Neuronal stem cell (in vitro differentiated cells): Measurements from ENCODE around the gene COL16A1. TPM values are rescaled to one million over a fixed set of nuclear protein-coding genes. Genes with fewer than 3 reads are reported as not detected.

ENCODE experiments used
- DNase-seq: peaks from one replicate; pipeline ENCODE4 v3.0.0-alpha.2; 2013; ENCODE audit warnings: low spot score
- H2AFZ ChIP-seq: one replicate; pipeline ENCODE4 v1.6.1; 2013; ENCODE audit warnings: mild to moderate bottlenecking, low read length, inconsistent platforms
- H2AK5ac ChIP-seq: 2 replicates; pipeline ENCODE4 v1.6.1; 2013; ENCODE audit warnings: low read depth, mild to moderate bottlenecking, inconsistent platforms, low read length, moderate library complexity, mixed read lengths
- H2BK120ac ChIP-seq: 2 replicates; pipeline ENCODE4 v1.6.1; 2013; ENCODE audit warnings: low read depth, mild to moderate bottlenecking, inconsistent platforms, low read length, moderate library complexity, mixed read lengths
- H2BK12ac ChIP-seq: one replicate; pipeline ENCODE4 v1.6.1; 2013; ENCODE audit warnings: low read length, inconsistent platforms
- H2BK15ac ChIP-seq: 2 replicates; pipeline ENCODE4 v1.6.1; 2013; ENCODE audit warnings: mild to moderate bottlenecking, low read length, inconsistent platforms, mixed read lengths
- H2BK5ac ChIP-seq: one replicate; pipeline ENCODE4 v1.6.1; 2013; ENCODE audit warnings: inconsistent platforms, mild to moderate bottlenecking, low read length, moderate library complexity
- H3K14ac ChIP-seq: one replicate; pipeline ENCODE4 v1.6.1; 2013; ENCODE audit warnings: low read length, inconsistent platforms
- H3K18ac ChIP-seq: 2 replicates; pipeline ENCODE4 v1.6.1; 2013; ENCODE audit warnings: low read length, inconsistent platforms
- H3K23ac ChIP-seq: 2 replicates; pipeline ENCODE4 v1.6.1; 2013; ENCODE audit warnings: low read depth, mild to moderate bottlenecking, mixed read lengths, low read length, inconsistent platforms; ENCODE audit not compliant: poor library complexity
- H3K27ac ChIP-seq: replicated peaks from 3 replicates; pipeline ENCODE4 v1.5.1; 2013; ENCODE audit warnings: low read length, inconsistent platforms
- H3K27me3 ChIP-seq, 3 experiments: 2 replicates each; pipeline ENCODE4 v1.6.1; 2013; ENCODE audit warnings: low read length in 3 of 3, mild to moderate bottlenecking in 2 of 3, inconsistent platforms in 1 of 3, low read depth in 1 of 3, mixed read lengths in 1 of 3, moderate library complexity in 1 of 3; ENCODE audit not compliant: control insufficient read depth in 3 of 3, insufficient read depth in 3 of 3
- H3K36me3 ChIP-seq, 2 donors: replicated peaks in 1 of 2; 2 replicates each; pipeline ENCODE4 v1.6.1; 2013; ENCODE audit warnings: low read length in 2 of 2; ENCODE audit not compliant: control insufficient read depth in 2 of 2, insufficient read depth in 2 of 2
- H3K4ac ChIP-seq: 2 replicates; pipeline ENCODE4 v1.6.1; 2013; ENCODE audit warnings: inconsistent platforms, mild to moderate bottlenecking, low read length, moderate library complexity
- H3K4me1 ChIP-seq, 2 donors: 1 replicate in 1 of 2; 2 replicates in 1 of 2; pipeline ENCODE4 v1.6.1; 2013; ENCODE audit warnings: low read length in 2 of 2, low read depth in 1 of 2; ENCODE audit not compliant: control insufficient read depth in 2 of 2, insufficient read depth in 1 of 2
- H3K4me2 ChIP-seq: one replicate; pipeline ENCODE4 v1.6.1; 2013; ENCODE audit warnings: mild to moderate bottlenecking, low read length, inconsistent platforms; ENCODE audit not compliant: insufficient read depth, poor library complexity, severe bottlenecking
- H3K4me3 ChIP-seq, 2 donors: 2 replicates each; pipeline ENCODE4 v1.5.1; 2013; ENCODE audit warnings: low read length in 2 of 2, mild to moderate bottlenecking in 2 of 2, inconsistent platforms in 1 of 2, moderate library complexity in 1 of 2
- H3K79me1 ChIP-seq: one replicate; pipeline ENCODE4 v1.6.1; 2013; ENCODE audit warnings: low read depth, mild to moderate bottlenecking, inconsistent platforms, low read length, moderate library complexity
- H3K9ac ChIP-seq: one replicate; pipeline ENCODE4 v1.6.1; 2013; ENCODE audit warnings: mild to moderate bottlenecking, low read depth, low read length, inconsistent platforms; ENCODE audit not compliant: poor library complexity
- H3K9me3 ChIP-seq, 2 donors: replicated peaks in 1 of 2; 2 replicates each; pipeline versions ENCODE3 to v1.6.1; 2013; ENCODE audit warnings: low read length in 2 of 2, mild to moderate bottlenecking in 2 of 2, inconsistent platforms in 1 of 2, low read depth in 1 of 2, mixed read lengths in 1 of 2, moderate library complexity in 1 of 2; ENCODE audit not compliant: control insufficient read depth in 2 of 2, insufficient read depth in 1 of 2
- H4K8ac ChIP-seq: one replicate; pipeline ENCODE4 v1.6.1; 2013; ENCODE audit warnings: low read depth, mild to moderate bottlenecking, inconsistent platforms, low read length, moderate library complexity
- H4K91ac ChIP-seq: one replicate; pipeline ENCODE4 v1.6.1; 2013; ENCODE audit warnings: low read length, low read depth, mild to moderate bottlenecking, inconsistent platforms; ENCODE audit not compliant: poor library complexity
- WGBS, 2 donors: extraction: QIAGEN DNeasy Blood & Tissue Kit; methylation state at CpG; one replicate each; pipeline ENCODE4 v1.1.7; 2013; ENCODE audit warnings: missing lambda C conversion rate in 2 of 2, mixed read lengths in 1 of 2; ENCODE audit not compliant: insufficient read length in 2 of 2, insufficient replicate concordance in 1 of 2; ENCODE audit errors: extremely low coverage in 2 of 2; 5-methylcytosine and 5-hydroxymethylcytosine counted together
- polyA plus RNA-seq, 2 experiments: library from polyadenylated mRNA; stranded (reverse); fragments of 200-250 nt; gene quantifications; one replicate each; pipeline ENCODE4 v1.2.3, GENCODE V29; 2013

COL16A1 gene
- polyA plus RNA-seq (2013, experiment 1 of 2) = 1.2 TPM
- 1.3 TPM for polyA plus RNA-seq (2013, experiment 2 of 2)

DNA sequence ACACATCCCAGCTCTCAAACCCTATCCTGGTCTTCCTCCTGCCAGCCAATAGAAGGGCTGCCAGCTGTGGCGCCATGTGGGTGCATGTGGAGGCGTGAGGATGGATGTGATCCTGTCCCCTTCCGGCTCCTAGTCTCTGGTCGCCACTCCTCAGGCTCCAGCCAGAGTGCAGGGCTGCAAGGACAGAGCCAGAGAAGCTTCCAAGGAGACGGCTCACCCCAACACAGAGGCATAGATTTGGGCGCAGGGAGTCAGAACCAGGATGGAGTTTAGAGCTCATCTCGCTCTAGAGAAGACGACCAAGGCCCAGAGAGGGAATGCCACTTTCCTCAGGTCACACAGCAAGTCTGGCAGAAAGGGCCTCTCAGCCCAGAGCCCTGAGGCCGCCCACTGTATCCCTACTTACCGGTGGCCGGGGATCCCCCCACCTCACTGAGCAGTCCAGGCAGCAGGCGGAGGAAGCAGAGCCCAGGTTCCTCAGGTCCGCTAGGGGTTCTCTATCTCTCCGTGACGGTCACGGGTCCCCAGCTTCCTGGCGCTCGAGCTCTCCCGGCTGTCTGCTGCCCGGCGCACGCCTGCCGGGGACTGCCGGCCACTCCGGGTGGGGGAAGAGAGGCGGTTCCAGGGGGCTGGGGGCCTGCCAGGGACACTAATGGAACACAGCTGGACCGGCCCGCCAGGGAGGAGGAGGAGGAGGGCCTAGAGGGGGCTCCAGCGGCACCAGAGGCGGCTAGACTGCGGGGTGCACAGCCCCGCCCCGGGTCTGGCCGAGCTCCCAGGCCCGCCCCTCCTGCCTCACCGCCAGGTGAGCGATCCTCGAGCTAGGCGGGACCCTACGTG is at the start of gene COL16A1:
TSS of gene COL16A1 (minus strand) at position 587 of the 840 bp plus-strand sequence. CDS start 1,824 bp downstream, outside the sequence.
- WGBS, 2 donors = no CpG with 5 or more reads among the region's 40 CpGs
- no peak within 1 kb of the TSS for H4K91ac ChIP-seq
- H2AK5ac ChIP-seq = peak within 1 kb of the TSS; percentile 43
- H3K36me3 ChIP-seq = no peaks in the 10 kb centered on the region
- no peak within 1 kb of the TSS for H2BK5ac ChIP-seq
- H3K4me3 ChIP-seq = no peak within 1 kb of the TSS
- peaks cover 4 to 11% of the 10 kb centered on the region in 2 donors for H3K4me1 ChIP-seq
- H2AFZ ChIP-seq = peak within 1 kb of the TSS; percentile 49
- DNase-seq = no peak
- peak within 1 kb of the TSS; percentile 23 for H2BK15ac ChIP-seq
- H4K8ac ChIP-seq = no peak within 1 kb of the TSS
- H3K9ac ChIP-seq = peak within 1 kb of the TSS; percentile 47
- no peaks in the 10 kb centered on the region for H3K9me3 ChIP-seq
- peaks cover 0 to 72% (median 16%) of the 10 kb centered on the region in 3 experiments for H3K27me3 ChIP-seq
- H3K18ac ChIP-seq = peak within 1 kb of the TSS; percentile 84
- no peak within 1 kb of the TSS for H2BK120ac ChIP-seq
- H3K14ac ChIP-seq = no peak within 1 kb of the TSS
- H3K27ac ChIP-seq = no peak within 1 kb of the TSS
- H2BK12ac ChIP-seq = no peak within 1 kb of the TSS
- H3K4me2 ChIP-seq = peak within 1 kb of the TSS; percentile 62
- H3K4ac ChIP-seq = no peak within 1 kb of the TSS
- no peaks in the 10 kb centered on the region for H3K79me1 ChIP-seq
- peak within 1 kb of the TSS; percentile 12 for H3K23ac ChIP-seq

DNA sequence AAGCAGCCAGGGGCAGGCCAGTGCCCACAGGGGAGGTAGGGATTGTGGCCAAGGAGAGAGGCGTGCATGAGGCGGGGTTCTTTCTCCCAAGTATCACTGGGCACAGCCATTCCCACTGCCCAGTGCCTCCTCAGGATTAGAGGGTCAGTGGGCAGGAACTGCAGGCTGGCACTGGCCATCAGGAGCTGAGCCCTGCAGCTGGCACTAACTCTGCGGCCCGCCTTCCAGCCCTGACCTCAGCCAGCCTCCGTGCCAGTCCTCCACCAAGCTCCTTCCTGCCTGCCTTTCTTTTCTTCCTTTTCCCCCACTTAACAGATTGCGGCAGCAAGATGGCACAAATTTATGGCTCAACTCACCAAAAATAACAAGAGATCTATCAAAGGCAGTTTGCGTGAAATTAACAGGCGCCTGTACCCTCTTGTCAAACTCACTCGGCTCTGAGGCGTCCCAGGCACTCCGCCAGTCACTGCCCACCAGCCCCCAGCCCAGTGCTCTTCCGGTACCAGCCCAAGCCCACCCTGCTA is 49.2 kb upstream of the COL16A1 start:
- Histone ChIP-seq H3K18ac (peak overlapping the region; percentile 77), H2BK120ac (no peak overlapping the region), H2AFZ (no peak overlapping the region), H2BK5ac (no peak overlapping the region), H3K36me3 (peaks cover 0 to 2% of the 10 kb centered on the region in 2 donors), H3K4me1 (peaks cover 3 to 10% of the 10 kb centered on the region in 2 donors), H3K14ac (no peak overlapping the region), H3K9me3 (no peaks in the 10 kb centered on the region), H4K8ac (no peak overlapping the region), H3K23ac (peak overlapping the region; percentile 19), H3K79me1 (no peaks in the 10 kb centered on the region), H3K27me3 (no peaks in the 10 kb centered on the region), H4K91ac (no peak overlapping the region), H3K4me2 (no peak overlapping the region), H3K9ac (peak overlapping the region; percentile 65), H3K4ac (no peak overlapping the region), H2BK15ac (peak overlapping the region; percentile 31), H3K4me3 (no peak overlapping the region), H2BK12ac (no peak overlapping the region), H3K27ac (no peak overlapping the region), H2AK5ac (peak overlapping the region; percentile 54)
- no peak for DNase-seq
- WGBS, 2 donors = no CpG with 5 or more reads among the region's 12 CpGs

DNA sequence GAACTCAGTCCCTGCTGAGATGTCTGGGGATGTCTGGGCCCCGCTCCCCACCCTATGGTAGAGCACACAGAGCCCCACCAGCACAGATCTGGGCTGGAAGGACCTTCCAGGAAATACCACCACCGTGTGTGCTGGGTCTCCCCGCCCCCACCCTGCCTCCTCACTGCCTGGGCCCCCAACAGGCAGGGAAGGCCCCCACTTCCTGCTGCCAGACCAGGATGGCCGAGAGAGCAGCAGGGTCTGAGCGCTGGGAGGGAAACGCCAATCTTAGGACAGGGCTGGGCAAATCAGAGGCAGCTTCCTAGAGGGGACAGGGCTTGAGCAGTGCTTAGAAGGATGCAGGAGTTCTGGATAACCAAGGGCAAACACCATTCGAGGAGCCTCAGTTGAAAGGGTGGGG is 48.4 kb upstream of the COL16A1 start:
- peak overlapping the region; percentile 54 for H2AK5ac ChIP-seq
- H3K9me3 ChIP-seq = no peaks in the 10 kb centered on the region
- peak overlapping the region; percentile 41 for H3K18ac ChIP-seq
- peaks cover 0 to 2% of the 10 kb centered on the region in 2 donors for H3K36me3 ChIP-seq
- H3K27me3 ChIP-seq = no peaks in the 10 kb centered on the region
- H3K4me2 ChIP-seq = no peak overlapping the region
- no peak overlapping the region for H3K4ac ChIP-seq
- peak overlapping the region; percentile 52 for H2AFZ ChIP-seq
- H2BK120ac ChIP-seq = no peak overlapping the region
- no peak overlapping the region for H2BK15ac ChIP-seq
- no CpG with 5 or more reads among the region's 7 CpGs for WGBS, 2 donors
- H2BK12ac ChIP-seq = no peak overlapping the region
- H3K4me3 ChIP-seq = no peak overlapping the region
- H3K27ac ChIP-seq = no peak overlapping the region
- no peak for DNase-seq
- no peak overlapping the region for H3K23ac ChIP-seq
- H4K91ac ChIP-seq = no peak overlapping the region
- peaks cover 3 to 10% of the 10 kb centered on the region in 2 donors for H3K4me1 ChIP-seq
- no peak overlapping the region for H3K9ac ChIP-seq
- H4K8ac ChIP-seq = no peak overlapping the region
- H3K14ac ChIP-seq = no peak overlapping the region
- no peaks in the 10 kb centered on the region for H3K79me1 ChIP-seq
- no peak overlapping the region for H2BK5ac ChIP-seq

DNA sequence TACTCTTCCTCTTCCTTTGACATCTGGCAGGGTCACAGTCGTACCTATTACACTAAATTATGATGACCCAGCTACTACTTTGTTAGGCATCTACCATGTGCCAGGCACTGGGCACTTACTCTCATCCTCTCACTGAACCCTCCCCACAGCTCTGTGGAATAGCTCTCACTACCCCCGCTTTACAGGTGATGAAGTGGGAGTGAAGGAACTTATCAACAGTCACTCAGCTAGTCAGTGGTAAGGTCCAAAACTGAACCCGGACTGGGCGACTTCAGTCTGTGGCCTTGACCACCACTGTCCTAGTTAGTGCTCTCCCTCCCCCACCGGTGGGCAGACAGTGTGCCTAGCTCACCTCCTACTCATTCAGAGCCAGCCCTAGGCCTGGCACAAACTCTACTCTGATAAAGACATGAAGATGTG is 48.0 kb upstream of the COL16A1 start:
- H3K9ac ChIP-seq = no peak overlapping the region
- no peak overlapping the region for H4K8ac ChIP-seq
- H3K27ac ChIP-seq = no peak overlapping the region
- H2BK15ac ChIP-seq = no peak overlapping the region
- no peak overlapping the region for H3K23ac ChIP-seq
- no peak overlapping the region for H3K4me2 ChIP-seq
- no peak overlapping the region for H2BK5ac ChIP-seq
- no peaks in the 10 kb centered on the region for H3K27me3 ChIP-seq
- H3K4ac ChIP-seq = no peak overlapping the region
- H2BK120ac ChIP-seq = no peak overlapping the region
- no peak overlapping the region for H3K4me3 ChIP-seq
- no peak overlapping the region for H4K91ac ChIP-seq
- H3K14ac ChIP-seq = no peak overlapping the region
- H2BK12ac ChIP-seq = no peak overlapping the region
- no peak for DNase-seq
- H2AK5ac ChIP-seq = no peak overlapping the region
- peaks cover 5 to 10% of the 10 kb centered on the region in 2 donors for H3K4me1 ChIP-seq
- H3K18ac ChIP-seq = no peak overlapping the region
- WGBS, 2 donors = no CpG with 5 or more reads among the region's 5 CpGs
- H3K36me3 ChIP-seq = peaks cover 0 to 2% of the 10 kb centered on the region in 2 donors
- no peaks in the 10 kb centered on the region for H3K79me1 ChIP-seq
- H2AFZ ChIP-seq = peak overlapping the region; percentile 52
- no peaks in the 10 kb centered on the region for H3K9me3 ChIP-seq
